Measurements from ENCODE around the gene CTNND2.
A peak's percentile ranks its signal among the peaks of the same experiment; 100 is the strongest.

The CTNND2 gene

DNA sequence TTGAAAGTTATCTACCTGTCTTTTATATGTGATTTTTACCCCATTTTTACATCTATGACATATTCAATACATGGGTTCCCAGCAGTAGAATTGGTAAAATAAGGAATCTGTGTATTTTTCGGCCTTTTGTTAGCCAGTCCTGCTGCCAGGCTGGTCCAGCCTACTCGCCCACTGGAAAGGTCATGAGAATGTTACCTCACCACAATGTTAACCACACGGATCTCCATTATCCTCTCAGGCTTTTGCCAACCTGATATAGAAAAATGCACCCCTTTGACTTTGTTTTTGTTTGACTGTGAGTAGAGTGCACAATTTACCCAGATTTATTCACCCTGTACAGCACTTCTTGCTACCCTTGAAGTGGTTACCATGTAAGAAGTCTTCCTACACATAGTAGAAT, 167.2 kb downstream of the CTNND2 start:
- H3K4me3 ChIP-seq (ENCODE audit: low read depth, low read length) = no peak overlapping the region
- no peak for DNase-seq (ENCODE audit: low read depth)
- TF ChIP-seq, protein P1, sequence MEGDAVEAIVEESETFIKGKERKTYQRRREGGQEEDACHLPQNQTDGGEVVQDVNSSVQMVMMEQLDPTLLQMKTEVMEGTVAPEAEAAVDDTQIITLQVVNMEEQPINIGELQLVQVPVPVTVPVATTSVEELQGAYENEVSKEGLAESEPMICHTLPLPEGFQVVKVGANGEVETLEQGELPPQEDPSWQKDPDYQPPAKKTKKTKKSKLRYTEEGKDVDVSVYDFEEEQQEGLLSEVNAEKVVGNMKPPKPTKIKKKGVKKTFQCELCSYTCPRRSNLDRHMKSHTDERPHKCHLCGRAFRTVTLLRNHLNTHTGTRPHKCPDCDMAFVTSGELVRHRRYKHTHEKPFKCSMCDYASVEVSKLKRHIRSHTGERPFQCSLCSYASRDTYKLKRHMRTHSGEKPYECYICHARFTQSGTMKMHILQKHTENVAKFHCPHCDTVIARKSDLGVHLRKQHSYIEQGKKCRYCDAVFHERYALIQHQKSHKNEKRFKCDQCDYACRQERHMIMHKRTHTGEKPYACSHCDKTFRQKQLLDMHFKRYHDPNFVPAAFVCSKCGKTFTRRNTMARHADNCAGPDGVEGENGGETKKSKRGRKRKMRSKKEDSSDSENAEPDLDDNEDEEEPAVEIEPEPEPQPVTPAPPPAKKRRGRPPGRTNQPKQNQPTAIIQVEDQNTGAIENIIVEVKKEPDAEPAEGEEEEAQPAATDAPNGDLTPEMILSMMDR (IDR thresholded peaks at IDR 0.05; ENCODE audit: control insufficient read depth, extremely low read depth, insufficient read depth) = no peak

DNA sequence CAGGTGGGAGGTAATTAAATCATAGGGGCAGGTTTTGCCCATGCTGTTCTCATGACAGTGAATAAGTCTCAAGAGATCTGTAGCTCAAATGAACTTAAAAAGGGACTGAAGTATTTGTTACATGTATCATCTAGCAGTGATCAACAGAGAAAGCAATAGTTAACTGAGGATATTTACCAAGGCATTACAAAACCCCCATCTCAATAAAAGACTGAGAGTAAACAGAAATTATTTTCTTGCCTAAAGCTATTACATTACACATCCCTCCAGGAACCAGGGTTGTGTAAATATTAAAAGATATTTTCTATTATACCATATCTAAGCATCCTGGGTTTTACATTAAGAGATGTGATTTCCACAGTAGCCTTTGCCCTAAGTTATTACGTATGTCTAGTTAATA, 169.9 kb downstream of the CTNND2 start:
- TF ChIP-seq, protein P1 (IDR thresholded peaks at IDR 0.05; ENCODE audit: control insufficient read depth, extremely low read depth, insufficient read depth) = no peak
- peak; percentile 49 for DNase-seq (ENCODE audit: low read depth)

DNA sequence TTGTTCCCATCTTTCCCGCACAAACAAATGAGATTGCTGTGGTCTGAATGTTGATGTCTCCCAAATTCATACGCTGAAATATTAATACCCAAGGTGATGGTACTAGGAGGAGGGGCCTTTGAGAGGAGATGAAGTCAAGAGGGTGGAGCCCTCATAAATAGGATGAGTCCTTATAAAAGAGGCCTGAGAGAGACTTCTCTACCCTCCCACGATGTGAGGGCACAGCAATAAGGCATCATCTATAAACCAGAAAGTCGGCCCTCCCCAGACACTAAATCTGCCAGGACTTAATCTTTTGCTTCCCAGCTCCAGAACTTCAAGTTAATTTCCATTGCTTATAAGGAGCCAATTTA, 170.4 kb downstream of the CTNND2 start:
- no peak for DNase-seq (ENCODE audit: low read depth)
- TF ChIP-seq, protein P1 (IDR thresholded peaks at IDR 0.05; ENCODE audit: control insufficient read depth, extremely low read depth, insufficient read depth) = no peak
- H3K4me3 ChIP-seq (ENCODE audit: low read depth, low read length) = peak overlapping the region; percentile 7; the same call in 1 of the 2 replicates

More for the DNA sequence above, 169.9 kb downstream of the CTNND2 start:
- peak overlapping the region; percentile 7; the same call in 1 of the 2 replicates for H3K4me3 ChIP-seq (ENCODE audit: low read depth, low read length)

DNA sequence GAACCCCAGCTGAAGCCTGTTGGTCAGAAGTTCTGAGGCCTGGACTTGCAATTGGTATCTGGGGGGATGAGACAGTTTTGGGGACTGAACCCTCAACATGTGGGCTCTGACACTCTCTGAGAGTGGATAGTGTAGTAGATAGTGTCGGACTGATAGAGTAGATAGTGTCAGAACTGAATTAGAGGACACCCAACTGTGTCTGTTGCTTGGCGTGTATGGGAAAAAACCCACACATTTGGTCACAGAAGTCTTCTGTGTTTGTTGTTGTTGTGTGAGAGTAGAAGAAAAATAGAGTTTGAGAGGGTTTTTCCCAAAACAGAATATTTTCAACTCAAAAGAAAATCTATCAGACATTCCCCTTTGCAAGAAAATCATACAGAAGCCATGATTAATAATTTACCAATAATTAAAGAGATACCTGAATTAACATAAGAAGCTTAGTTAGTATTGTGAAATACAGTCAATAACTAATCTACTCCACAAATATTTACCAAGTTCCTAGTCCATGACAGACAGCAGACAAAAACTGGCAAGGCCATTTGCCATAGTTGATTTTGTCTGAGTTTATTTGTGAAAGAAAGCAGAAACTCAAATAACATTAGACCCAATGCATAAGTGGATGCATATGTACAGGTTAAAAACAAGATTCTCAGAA, 170.9 kb downstream of the CTNND2 start:
- TF ChIP-seq, protein P1 (IDR thresholded peaks at IDR 0.05; ENCODE audit: control insufficient read depth, extremely low read depth, insufficient read depth) = no peak
- DNase-seq (ENCODE audit: low read depth) = peak; percentile 78

DNA sequence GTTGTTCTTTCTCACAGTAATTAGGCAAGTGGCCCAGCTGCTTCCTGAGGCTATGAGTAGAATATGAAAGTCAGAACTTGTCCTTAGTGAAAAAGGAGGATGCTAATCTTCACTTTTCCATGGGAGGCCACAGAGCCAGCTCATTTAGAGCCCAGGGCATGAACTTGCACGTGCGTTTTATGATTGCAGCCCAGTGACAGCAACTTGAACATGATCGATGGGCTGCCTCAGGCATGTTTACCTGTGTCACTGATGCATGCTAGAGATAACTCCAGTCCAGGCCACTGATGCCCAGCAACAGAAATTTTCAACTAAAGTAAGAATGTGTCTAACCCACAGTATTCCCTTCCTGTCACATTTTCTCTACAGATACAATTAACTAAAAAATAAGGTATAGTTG, 179.3 kb downstream of the CTNND2 start:
- TF ChIP-seq, protein P1 (IDR thresholded peaks at IDR 0.05; ENCODE audit: control insufficient read depth, extremely low read depth, insufficient read depth) = no peak
- DNase-seq (ENCODE audit: low read depth) = no peak
- H3K4me3 ChIP-seq (ENCODE audit: low read depth, low read length) = no peak overlapping the region

More for the DNA sequence above, 170.9 kb downstream of the CTNND2 start:
- no peak overlapping the region for H3K4me3 ChIP-seq (ENCODE audit: low read depth, low read length)

DNA sequence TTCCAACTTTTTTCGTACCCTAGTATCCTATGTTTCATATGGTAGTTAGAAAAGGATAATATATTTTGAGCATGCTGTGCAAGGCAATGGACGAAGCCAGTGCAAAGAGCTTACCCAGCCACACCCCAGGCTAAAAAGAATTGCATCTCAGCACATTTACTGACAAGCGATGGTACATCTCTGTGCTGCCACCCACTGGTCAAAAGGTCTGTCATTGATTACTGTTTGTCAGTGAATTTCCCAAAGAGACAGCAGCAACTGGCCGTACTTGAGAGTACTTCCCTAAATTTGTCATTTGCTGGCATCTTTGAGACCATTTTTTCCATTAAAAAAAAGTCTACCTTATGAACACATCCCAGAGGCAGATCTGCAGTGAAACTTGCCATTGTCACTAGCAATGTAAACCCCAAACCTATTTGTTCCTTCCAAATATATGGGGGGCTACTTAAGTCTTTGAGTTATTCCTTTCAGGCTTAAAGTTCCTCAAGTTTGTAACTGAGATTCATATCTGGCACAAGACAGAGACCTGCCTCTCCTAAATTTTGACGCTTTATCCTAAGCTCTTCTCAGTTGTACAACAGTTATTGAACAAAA, 184.3 kb downstream of the CTNND2 start:
- TF ChIP-seq, protein P1 (IDR thresholded peaks at IDR 0.05; ENCODE audit: control insufficient read depth, extremely low read depth, insufficient read depth) = peak; percentile 87
- no peak overlapping the region for H3K4me3 ChIP-seq (ENCODE audit: low read depth, low read length)
- DNase-seq (ENCODE audit: low read depth) = peak; percentile 53

Data from LNCaP clone FGC (cell line).